Stomach (tissue), 4 donors: ENCODE data around the gene KDM2A.

Experiments used
- CTCF ChIP-seq, 7 experiments: fragments of 450-650 bp in 4 of 7; fragments of 200-600 bp in 3 of 7; sonication (generic) in 3 of 7; IDR thresholded peaks; one replicate each; pipeline ENCODE4 v1.5.1; 2016 to 2019; ENCODE audit warnings: antibody characterized with exemption in 7 of 7, control low read depth in 2 of 7, mild to moderate bottlenecking in 1 of 7
- POLR2AphosphoS5 ChIP-seq, 3 donors: sonication (generic); formaldehyde crosslinking; IDR thresholded peaks; one replicate each; pipeline ENCODE4 v1.6.1; 2016; ENCODE audit warnings: antibody characterized with exemption in 3 of 3

- TF ChIP-seq CTCF (IDR thresholded peaks at IDR 0.05) (no peak), POLR2AphosphoS5 (IDR thresholded peaks at IDR 0.05) (no peak)
Measured at GRCh38 chr11:67256477-67257135, 137.5 kb downstream of the KDM2A start.
